Measurements from ENCODE around the gene SRI.
A peak's percentile ranks its signal among the peaks of the same experiment; 100 is the strongest.

SRI gene

DNA sequence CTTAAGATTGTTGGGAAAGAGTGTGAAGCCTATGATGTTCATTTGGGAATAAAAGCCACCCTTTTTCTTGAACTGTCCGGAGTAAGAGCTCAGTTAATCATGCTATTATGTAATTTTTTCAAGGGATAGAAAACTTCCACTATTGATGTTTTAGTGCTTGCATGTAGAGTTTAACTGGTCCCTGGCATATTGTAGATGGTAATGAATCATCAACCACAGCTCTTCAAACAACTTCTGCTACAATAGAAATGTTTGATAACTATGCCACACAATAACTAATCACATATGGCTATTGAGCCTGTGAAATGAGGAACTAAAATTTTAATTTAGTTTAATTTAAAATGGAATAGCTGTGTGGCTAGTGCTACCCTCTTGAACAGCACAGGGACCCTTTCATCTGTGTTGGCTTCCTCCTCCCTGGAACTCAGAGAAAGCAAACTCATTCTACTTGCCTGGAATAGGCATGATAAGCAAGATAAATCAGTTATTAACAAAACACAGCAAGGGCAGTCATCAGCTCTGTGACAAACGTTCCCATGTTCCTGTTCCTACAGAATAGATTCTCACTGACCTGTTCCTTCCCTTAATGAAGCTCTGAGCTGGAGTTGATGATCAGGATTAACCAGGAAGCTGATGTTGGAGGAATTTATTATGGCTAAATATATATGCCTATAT, 4.9 kb upstream of the SRI start:
- DNase-seq (ENCODE audit: low read depth) = no peak

DNA sequence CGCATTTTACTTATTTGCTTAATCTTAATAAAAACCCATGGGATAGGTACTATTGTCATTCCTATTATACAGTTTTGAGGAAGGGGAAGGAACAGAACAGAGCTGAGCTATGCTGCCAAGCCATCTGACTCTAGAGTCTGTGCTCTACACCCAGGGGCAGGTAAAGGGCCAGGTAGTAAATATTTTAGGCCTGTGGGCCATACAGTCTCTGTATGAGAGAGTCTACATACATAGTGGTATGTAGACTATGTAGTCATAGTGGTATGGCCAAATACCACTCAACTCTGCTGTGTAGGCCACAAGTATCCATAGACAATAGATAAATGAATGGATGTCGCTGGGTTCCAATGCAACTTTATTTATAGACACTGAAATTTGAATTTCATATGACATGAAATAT, 3.4 kb upstream of the SRI start:
- DNase-seq (ENCODE audit: low read depth) = no peak

DNA sequence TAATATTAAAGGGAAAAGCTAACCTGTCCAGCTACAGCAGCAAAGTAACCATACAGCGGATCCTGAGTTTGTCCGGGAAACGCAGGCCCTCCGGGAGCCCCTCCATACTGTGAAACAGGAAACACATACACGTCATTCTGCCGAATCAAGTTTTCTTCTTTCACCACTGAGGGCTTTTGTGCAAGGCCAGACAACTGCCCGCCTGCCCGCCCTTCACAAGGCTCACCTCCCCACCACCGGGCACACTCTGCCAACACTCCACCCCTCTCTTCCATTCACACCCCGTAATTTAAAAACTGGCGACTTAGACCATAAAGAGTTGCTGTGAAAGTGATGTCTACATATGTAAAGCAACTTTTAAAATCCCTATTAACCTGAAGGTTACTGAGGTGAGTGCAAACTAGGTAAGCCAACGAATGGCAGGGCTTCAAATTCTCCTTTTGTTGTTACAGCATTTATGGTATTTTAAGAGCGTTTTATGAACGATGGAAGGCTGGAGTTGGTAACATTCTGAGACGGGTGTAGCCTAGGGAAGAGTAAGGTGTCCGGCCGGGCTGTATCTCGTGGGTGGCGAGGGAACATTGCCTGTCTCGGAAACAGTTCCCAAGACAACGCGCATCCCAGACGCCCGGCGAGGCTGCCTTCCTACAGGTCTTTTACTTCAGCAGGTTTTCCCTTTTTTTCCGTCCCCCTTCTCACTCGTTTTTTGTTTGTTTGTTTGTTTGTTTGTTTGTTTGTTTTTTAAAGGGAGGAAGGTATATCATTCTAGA, 817 bp downstream of the SRI start:
- peak; percentile 3 for DNase-seq (ENCODE audit: low read depth)

DNA sequence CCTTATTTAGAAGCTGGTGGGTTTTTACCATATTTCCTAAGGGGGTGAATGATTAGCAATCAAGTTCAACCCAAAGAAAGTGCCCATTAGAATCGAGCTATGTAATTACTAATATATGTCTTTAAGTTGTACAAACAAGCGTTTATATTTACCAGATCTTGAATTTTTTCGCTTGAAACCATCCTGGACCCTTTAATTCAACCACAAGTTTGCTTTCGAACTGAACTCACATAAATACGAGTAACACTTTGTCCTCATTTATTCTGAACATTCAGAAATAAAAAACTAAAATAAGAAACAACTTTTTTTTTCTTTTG, 1.5 kb downstream of the SRI start:
- DNase-seq (ENCODE audit: low read depth) = no peak

DNA sequence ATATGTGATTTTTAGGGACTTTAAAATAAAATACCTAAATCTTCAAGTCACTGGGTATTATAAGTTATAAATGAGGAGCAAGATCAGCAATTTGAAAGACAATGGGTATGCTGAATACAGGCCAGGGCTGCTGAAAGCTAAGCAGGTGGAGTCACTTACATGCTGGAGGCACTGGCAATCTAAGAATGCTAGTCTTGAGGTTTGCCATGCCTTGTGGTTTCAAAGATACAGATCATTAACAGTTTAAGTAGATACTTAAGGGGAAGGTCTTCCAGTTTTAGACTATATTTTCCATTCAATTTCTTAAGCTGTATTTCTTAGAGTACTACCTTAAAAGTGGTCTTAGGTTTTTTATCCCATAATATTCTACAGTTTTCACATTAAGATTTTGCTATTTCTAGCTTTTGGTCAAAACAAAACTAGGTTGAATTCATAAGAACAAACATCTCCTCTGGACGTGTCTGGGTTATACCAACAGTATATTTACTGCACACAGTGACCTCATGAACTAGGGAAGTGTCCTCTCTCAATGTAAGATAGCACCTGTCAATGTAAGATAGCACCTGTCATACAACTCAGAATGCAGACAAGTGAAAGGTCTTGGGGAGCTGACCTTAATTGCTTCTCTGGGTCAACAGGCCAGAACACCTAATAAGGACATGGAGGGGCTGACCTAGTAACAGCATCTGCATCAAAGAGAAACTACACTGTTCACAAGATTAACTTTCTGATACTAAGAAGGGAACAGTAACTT, 2.0 kb downstream of the SRI start:
- no peak for DNase-seq (ENCODE audit: low read depth)

DNA sequence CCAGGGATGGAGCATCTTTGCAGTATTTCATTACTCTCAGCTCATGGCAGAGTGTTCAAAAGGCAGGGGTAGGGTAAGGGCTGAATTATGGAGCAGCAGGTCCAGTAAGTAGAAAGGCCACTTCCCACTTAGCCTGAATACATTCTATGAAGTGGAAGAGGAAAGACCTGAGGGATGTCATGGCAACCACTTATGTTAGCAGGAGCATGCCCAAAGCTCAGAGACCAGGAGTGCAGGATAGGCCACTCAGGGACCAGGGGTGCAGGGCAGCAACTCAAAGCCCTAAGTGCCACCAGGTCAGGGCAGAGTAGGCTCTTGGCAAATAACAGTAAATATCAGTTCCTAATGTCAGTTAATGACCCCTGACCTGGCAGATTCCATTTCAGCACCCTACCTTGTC, 3.6 kb downstream of the SRI start:
- DNase-seq (ENCODE audit: low read depth) = no peak

DNA sequence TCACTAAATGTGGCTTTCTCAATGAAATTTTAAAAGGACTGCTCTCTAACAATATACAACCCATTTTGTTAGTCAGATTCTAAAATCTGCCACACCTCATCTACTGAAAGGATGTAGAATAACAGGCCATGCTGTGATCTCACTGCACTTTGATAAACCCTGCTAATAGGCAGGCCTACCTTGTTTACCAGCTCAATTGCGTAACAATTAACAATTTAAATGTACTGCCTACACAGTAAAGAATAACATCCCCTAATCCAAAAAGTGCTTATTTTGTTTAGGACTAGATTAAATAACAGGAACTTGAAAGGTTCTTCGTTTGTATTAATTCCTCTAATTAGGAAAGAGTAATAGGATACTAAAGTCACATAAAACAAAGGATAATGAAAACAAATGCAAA, 4.5 kb downstream of the SRI start:
- no peak for DNase-seq (ENCODE audit: low read depth)

DNA sequence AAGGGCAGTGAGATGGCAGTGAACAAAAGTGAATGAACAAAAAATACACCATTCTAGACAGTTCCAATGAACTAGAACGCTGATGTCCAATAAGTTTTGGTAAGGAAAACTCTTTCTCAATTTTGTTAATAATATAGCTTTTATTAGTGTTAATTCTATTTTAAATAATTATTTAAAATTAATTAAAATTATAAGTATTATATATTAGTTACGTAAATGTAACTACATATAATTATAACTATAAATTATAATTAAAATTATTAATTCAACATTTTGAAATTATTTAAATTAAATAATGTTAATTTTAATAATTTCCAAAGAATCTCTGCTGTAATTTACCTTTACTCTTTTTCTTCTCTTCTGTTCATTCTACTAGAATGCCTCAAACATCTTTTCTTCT, 5.4 kb downstream of the SRI start:
- no peak for DNase-seq (ENCODE audit: low read depth)

GRCh38 chr7:88212918-88213317, 6.9 kb downstream of the SRI start:
- no peak for DNase-seq (ENCODE audit: low read depth)

GRCh38 chr7:88208521-88208920, 11.3 kb downstream of the SRI start:
- no peak for DNase-seq (ENCODE audit: low read depth)

DNA sequence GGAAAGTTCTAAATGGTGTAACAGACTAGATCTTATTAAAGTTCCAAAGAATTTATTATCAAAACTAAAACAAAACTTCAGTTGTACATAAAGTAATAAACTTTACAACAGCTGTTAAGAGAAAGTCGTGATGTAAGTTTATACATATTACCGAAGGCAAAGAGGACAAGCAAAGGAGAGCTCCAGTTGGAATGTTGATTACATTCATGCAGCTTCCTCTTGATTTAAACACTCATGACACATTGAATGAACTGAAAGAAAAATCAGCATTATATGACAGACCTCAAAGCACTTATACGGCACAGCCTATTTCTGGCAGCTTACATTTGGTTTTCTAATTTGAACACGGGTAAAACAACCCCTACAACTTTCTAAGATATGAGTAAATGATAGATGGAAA, 13.6 kb downstream of the SRI start:
- no peak for DNase-seq (ENCODE audit: low read depth)

DNA sequence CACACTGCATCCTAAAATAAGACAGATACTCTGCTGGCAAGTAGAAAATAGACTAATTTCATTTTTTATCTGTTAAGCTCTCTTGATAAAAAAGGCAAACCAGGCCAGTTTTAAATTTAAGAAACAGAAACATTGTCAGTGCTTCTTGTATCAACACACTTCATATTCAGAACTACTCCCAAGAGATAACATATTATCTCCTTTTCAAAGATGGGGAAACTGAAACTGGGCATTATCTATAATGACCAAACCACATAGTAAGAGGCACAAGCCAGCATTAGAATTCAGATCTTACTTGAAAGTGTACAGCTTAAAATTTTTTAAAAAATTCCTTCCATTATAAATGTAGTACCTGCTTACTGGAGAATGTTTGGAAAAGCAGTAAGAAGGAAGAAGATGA, 14.7 kb downstream of the SRI start:
- DNase-seq (ENCODE audit: low read depth) = no peak

GRCh38 chr7:88204525-88205110, 15.2 kb downstream of the SRI start:
- DNase-seq (ENCODE audit: low read depth) = no peak

DNA sequence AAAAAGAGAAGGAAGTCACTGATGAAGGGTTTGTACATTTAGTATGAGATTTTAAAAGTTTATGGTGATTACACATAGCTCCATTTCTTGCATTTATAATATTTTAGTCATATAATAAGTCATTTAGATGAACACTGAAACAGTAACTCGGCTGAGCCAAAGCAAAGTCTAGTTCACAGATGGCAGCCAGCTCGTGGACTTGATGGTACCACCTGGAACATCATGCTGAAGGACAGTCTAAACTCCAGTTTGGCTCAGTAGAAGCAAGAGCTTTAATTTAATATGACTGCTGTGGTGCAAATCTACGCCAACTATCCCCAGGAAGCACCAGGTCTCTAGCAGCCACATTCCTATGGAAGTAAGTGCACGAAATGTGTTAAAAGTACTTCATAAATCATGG, 16.4 kb downstream of the SRI start:
- no peak for DNase-seq (ENCODE audit: low read depth)

DNA sequence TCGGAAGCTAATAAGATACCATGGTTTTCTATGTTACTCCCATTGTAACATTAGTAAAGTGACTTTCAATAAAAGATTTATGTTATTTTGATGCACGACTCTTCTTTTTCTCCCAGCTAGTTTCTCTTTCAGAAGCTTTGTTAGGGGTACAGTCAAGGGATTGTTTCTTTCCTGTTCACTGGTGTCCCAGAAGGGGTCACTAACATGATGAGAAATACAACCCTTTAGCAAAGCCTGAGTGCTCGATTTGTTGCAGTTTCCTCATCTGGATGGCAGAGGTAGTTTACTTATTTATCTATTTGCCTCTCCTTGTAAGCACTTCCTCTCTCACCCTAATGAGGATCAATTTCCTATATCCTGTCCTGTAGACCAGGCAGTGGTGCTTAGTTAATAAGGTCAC, 17.0 kb downstream of the SRI start:
- no peak for DNase-seq (ENCODE audit: low read depth)

- no peak for DNase-seq (ENCODE audit: low read depth)
Observed at GRCh38 chr7:88202278-88202677, 17.6 kb downstream of the SRI start.

DNA sequence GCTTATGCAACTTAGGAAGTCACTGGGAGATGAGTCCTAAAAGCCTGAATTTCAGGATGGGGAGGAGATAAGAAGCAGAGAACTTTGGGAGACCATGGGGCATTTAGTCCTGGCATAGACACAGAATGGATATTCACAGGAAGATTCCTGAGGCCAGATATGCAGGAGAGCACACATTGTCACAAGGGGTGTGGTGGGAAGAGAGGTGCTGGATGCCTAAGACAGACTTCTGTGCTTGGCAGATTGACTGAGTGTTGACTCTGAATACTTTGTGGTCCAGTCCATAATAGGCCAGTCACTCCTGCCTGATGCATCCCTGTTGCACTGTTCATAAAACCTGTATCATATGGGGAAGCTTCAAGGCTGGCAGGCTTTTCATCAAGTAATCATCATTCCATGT, 18.5 kb downstream of the SRI start:
- DNase-seq (ENCODE audit: low read depth) = no peak

DNA sequence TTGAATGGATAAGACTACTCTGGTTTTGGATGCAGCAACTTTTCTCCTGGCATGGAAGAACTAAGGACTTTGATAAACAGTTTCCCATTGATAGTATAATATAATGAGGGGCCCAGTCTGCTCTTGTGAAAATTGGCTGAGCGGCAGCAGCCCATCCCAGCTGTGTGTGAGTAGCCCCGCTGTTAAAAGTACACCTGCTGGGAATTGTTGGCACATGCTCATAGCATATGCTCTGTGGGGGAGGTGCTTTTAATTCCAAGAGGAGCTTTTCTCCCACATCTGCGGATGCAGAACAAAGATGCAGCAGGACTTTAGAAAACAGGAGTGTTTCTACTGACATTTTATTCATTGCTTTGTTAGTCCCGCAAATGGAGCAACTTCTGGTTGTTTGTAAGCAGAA, 19.0 kb downstream of the SRI start:
- no peak for DNase-seq (ENCODE audit: low read depth)

GRCh38 chr7:88200261-88200660, 19.6 kb downstream of the SRI start:
- DNase-seq (ENCODE audit: low read depth) = no peak

GRCh38 chr7:88191911-88192310, 27.9 kb downstream of the SRI start:
- no peak for DNase-seq (ENCODE audit: low read depth)

- no peak for DNase-seq (ENCODE audit: low read depth)
Observed at GRCh38 chr7:88185650-88186049, 34.2 kb downstream of the SRI start.

GRCh38 chr7:88184848-88185304, 35.0 kb downstream of the SRI start:
- no peak for DNase-seq (ENCODE audit: low read depth)

GRCh38 chr7:88183051-88183450, 36.8 kb downstream of the SRI start:
- no peak for DNase-seq (ENCODE audit: low read depth)
